GM23338 (cell line): Measurements from ENCODE around the gene TCF7. TPM values are rescaled to one million over a fixed set of nuclear protein-coding genes. Genes with fewer than 3 reads are reported as not detected.

ENCODE experiments used
- ATAC-seq: fragments of 200-7000 bp; cut with Tn5 transposase; 3 replicates; pipeline ENCODE4 v1.9.1; 2020
- DNase-seq: peaks from one replicate; pipeline ENCODE4 v3.0.0-alpha.2; 2015; ENCODE audit warnings: low spot score
- H2AFZ ChIP-seq: fragments of 200-600 bp; sonication (generic); 2 replicates; pipeline ENCODE4 v1.8.0; 2016; ENCODE audit warnings: antibody characterized with exemption, mild to moderate bottlenecking, moderate library complexity
- H3F3A ChIP-seq: fragments of 200-600 bp; sonication (generic); replicated peaks from 2 replicates; pipeline ENCODE4 v1.8.0; 2017; ENCODE audit warnings: antibody characterized with exemption, mixed run types, low read depth
- H3K27ac ChIP-seq: fragments of 200-600 bp; sonication (generic); 2 replicates; pipeline ENCODE4 v1.6.1; 2016; ENCODE audit warnings: low read depth
- H3K27me3 ChIP-seq: fragments of 200-600 bp; sonication (generic); 2 replicates; pipeline ENCODE4 v1.8.0; 2016; ENCODE audit warnings: mild to moderate bottlenecking, mixed run types, moderate library complexity; ENCODE audit not compliant: insufficient read depth
- H3K36me3 ChIP-seq: fragments of 200-600 bp; sonication (generic); 2 replicates; pipeline ENCODE4 v1.8.0; 2016; ENCODE audit warnings: mild to moderate bottlenecking; ENCODE audit not compliant: insufficient read depth
- H3K4me1 ChIP-seq: fragments of 200-600 bp; sonication (generic); 2 replicates; pipeline ENCODE4 v1.8.0; 2016; ENCODE audit warnings: mild to moderate bottlenecking, moderate library complexity; ENCODE audit not compliant: insufficient read depth
- H3K4me2 ChIP-seq: fragments of 200-600 bp; sonication (generic); 2 replicates; pipeline ENCODE4 v1.7.1; 2017; ENCODE audit warnings: mixed run types
- H3K4me3 ChIP-seq: fragments of 200-600 bp; sonication (generic); 2 replicates; pipeline ENCODE4 v1.6.1; 2016; ENCODE audit warnings: mixed run types
- H3K79me2 ChIP-seq: fragments of 200-600 bp; sonication (generic); replicated peaks from 2 replicates; pipeline ENCODE4 v1.8.0; 2017; ENCODE audit warnings: mild to moderate bottlenecking; ENCODE audit not compliant: insufficient read depth
- H3K9me2 ChIP-seq: fragments of 200-600 bp; sonication (generic); 2 replicates; pipeline ENCODE4 v1.8.0; 2017; ENCODE audit not compliant: insufficient read depth
- H4K20me1 ChIP-seq: fragments of 200-600 bp; sonication (generic); replicated peaks from 2 replicates; pipeline ENCODE4 v1.8.0; 2017; ENCODE audit warnings: mild to moderate bottlenecking; ENCODE audit not compliant: insufficient read depth
- H3K27ac Mint-ChIP-seq: 2 replicates; pipeline ENCODE4 v1.8.0; 2020; ENCODE audit warnings: inconsistent platforms, mild to moderate bottlenecking, moderate library complexity, mixed read lengths
- H3K27me3 Mint-ChIP-seq: 3 replicates; pipeline ENCODE4 v1.8.0; 2022; ENCODE audit warnings: low read depth, mild to moderate bottlenecking, moderate library complexity, mixed read lengths, inconsistent platforms; ENCODE audit not compliant: insufficient read depth, poor library complexity
- H3K36me3 Mint-ChIP-seq: 3 replicates; pipeline ENCODE4 v1.8.0; 2021; ENCODE audit warnings: low read depth, mild to moderate bottlenecking, inconsistent platforms, moderate library complexity, mixed read lengths
- H3K4me1 Mint-ChIP-seq: 3 replicates; pipeline ENCODE4 v1.8.0; 2020; ENCODE audit warnings: mild to moderate bottlenecking, inconsistent platforms, mixed read lengths
- H3K4me3 Mint-ChIP-seq: 3 replicates; pipeline ENCODE4 v1.8.0; 2021; ENCODE audit warnings: moderate library complexity, mild to moderate bottlenecking, inconsistent platforms, mixed read lengths
- H3K9me3 Mint-ChIP-seq: 3 replicates; pipeline ENCODE4 v1.8.0; 2020; ENCODE audit warnings: moderate library complexity, mild to moderate bottlenecking, inconsistent platforms, mixed read lengths
- CREB1 ChIP-seq: fragments of 250-450 bp; sonication (Bioruptor Pico); IDR thresholded peaks from 2 replicates; pipeline ENCODE4 v1.5.0; 2020; ENCODE audit warnings: low read depth, mild to moderate bottlenecking, moderate library complexity
- EZH2 ChIP-seq: fragments of 200-600 bp; sonication (generic); IDR thresholded peaks from one replicate; pipeline ENCODE4 v1.8.0; 2017; ENCODE audit warnings: antibody characterized with exemption, mild to moderate bottlenecking, low read depth; ENCODE audit not compliant: unreplicated experiment
- EZH2phosphoT487 ChIP-seq: fragments of 200-600 bp; sonication (generic); IDR thresholded peaks from one replicate; pipeline ENCODE4 v1.8.1; 2018; ENCODE audit warnings: antibody characterized with exemption; ENCODE audit not compliant: unreplicated experiment
- NANOG ChIP-seq: IDR thresholded peaks from 2 replicates; pipeline ENCODE4 v1.6.1; 2016; ENCODE audit warnings: antibody characterized with exemption, borderline replicate concordance
- STAT1 ChIP-seq: IDR thresholded peaks from one replicate; pipeline ENCODE4 v1.6.1; 2016; ENCODE audit warnings: antibody characterized with exemption; ENCODE audit not compliant: unreplicated experiment
- ZNF331 ChIP-seq: fragments of 250-450 bp; sonication (Bioruptor Pico); IDR thresholded peaks from 2 replicates; pipeline ENCODE4 v1.5.0; 2020; ENCODE audit warnings: low read depth, mild to moderate bottlenecking, moderate library complexity
- ZNF462 ChIP-seq: fragments of 250-450 bp; sonication (Bioruptor Pico); IDR thresholded peaks from 2 replicates; pipeline ENCODE4 v1.5.0; 2020; ENCODE audit warnings: mild to moderate bottlenecking, moderate library complexity
- polyA plus RNA-seq: library from polyadenylated mRNA; unstranded; fragments of >200 nt; fragmentation: Nextera tagmentation; extraction: Ambion mirVana; gene quantifications from 2 replicates; pipeline ENCODE4 v1.2.1, GENCODE V29; 2016
- total RNA-seq: library from RNA; depleted of rRNA; stranded (reverse); fragments of >200 nt; shearing (Covaris generic); gene quantifications from 2 replicates; pipeline ENCODE4 v1.2.3, GENCODE V29; 2014

Gene TCF7
- total and polyA plus RNA-seq, 2 experiments from 2014 or later: 5.6 to 8.1 TPM

DNA sequence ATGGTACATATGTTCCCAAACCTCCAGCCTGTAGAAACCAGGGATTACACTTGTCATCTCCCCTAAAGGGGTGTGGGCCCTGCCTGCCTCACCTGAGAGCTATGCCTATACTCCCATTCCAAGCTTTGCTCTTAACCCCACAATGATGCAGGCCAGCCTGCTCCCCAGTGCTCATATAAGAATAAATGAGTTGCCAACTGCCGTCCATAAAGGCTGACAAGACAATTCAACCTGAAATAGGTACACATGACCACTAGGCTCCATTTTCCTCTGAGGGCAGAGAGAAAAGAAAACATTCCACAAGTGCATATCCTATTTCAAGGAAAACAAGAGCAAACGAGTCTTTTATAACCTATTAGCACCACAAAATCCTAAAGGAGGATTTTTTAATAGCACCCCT is 33.8 kb downstream of the TCF7 start:
- Histone ChIP-seq H2AFZ (no peak overlapping the region), H3K27ac (peak overlapping the region; percentile 39; the same call in 1 of the 2 replicates), H3K9me2 (no peaks in the 10 kb centered on the region), H3F3A (peaks cover 8% of the 10 kb centered on the region; the same call in 1 of the 2 replicates), H3K4me1 (0 out of 2 replicates have a peak, but pooled peaks cover 6% of the 10 kb centered on the region), H3K4me3 (no peak overlapping the region), H3K27me3 (no peaks in the 10 kb centered on the region), H3K36me3 (peaks cover 16% of the 10 kb centered on the region), H4K20me1 (peaks cover 35% of the 10 kb centered on the region), H3K4me2 (no peak overlapping the region), H3K79me2 (peaks cover 15% of the 10 kb centered on the region)
- no peaks in the 10 kb centered on the region for H3K9me3 Mint-ChIP-seq
- no peak overlapping the region for H3K27ac Mint-ChIP-seq
- TF ChIP-seq ZNF331 (no peak), EZH2phosphoT487 (no peak), NANOG (no peak)
- H3K4me3 Mint-ChIP-seq: no peak overlapping the region
- no peaks in the 10 kb centered on the region for H3K4me1 Mint-ChIP-seq
- DNase-seq (no peak), ATAC-seq (no peak)
- peaks cover 44% of the 10 kb centered on the region for H3K36me3 Mint-ChIP-seq
- H3K27me3 Mint-ChIP-seq: peaks cover 6% of the 10 kb centered on the region

GRCh38 chr5:134148986-134149539 is 34.6 kb downstream of the TCF7 start:
- H3K9me2 ChIP-seq: no peaks in the 10 kb centered on the region
- no peak for TF ChIP-seq ZNF462 (CRISPR knock-in tag)
- no peak for TF ChIP-seq EZH2
- TF ChIP-seq STAT1: no peak
- TF ChIP-seq EZH2phosphoT487: no peak
- no peak for TF ChIP-seq CREB1
- no peak for TF ChIP-seq NANOG
- Mint-ChIP-seq H3K4me3 (no peak overlapping the region), H3K36me3 (peaks cover 46% of the 10 kb centered on the region), H3K9me3 (no peaks in the 10 kb centered on the region), H3K4me1 (no peaks in the 10 kb centered on the region), H3K27me3 (peaks cover 6% of the 10 kb centered on the region), H3K27ac (no peak overlapping the region)
- H3K4me3 ChIP-seq: no peak overlapping the region
- ATAC-seq: no peak
- no peak overlapping the region for H3K4me2 ChIP-seq
- H3K4me1 ChIP-seq: 0 out of 2 replicates have a peak, but pooled peaks cover 6% of the 10 kb centered on the region
- H3K27me3 ChIP-seq: no peaks in the 10 kb centered on the region
- no peak overlapping the region for H2AFZ ChIP-seq
- H3F3A ChIP-seq: peaks cover 8% of the 10 kb centered on the region; the same call in 1 of the 2 replicates
- H3K36me3 ChIP-seq: peaks cover 20% of the 10 kb centered on the region
- H3K27ac ChIP-seq: no peak overlapping the region
- H3K79me2 ChIP-seq: peaks cover 17% of the 10 kb centered on the region
- peaks cover 35% of the 10 kb centered on the region for H4K20me1 ChIP-seq
- DNase-seq: no peak
